Spleen (tissue), 7 donors: ENCODE results near the gene ZNF655.

Experiments
- CTCF ChIP-seq, 11 experiments: fragments of 200-600 bp in 7 of 11; fragments of 450-650 bp in 4 of 11; sonication (generic) in 4 of 11; IDR thresholded peaks in 8 of 11; conservative IDR thresholded peaks in 3 of 11; 1 replicate in 7 of 11; 2 replicates in 4 of 11; pipeline versions ENCODE4 v1.4.0 to v1.8.0; 2016 to 2021; ENCODE audit warnings: antibody characterized with exemption in 11 of 11, inconsistent platforms in 4 of 11, mild to moderate bottlenecking in 1 of 11
- POLR2A ChIP-seq, 3 donors: fragments of 450-650 bp; IDR thresholded peaks; one replicate each; pipeline ENCODE4 v1.5.1; 2017; ENCODE audit warnings: antibody characterized with exemption in 3 of 3, mild to moderate bottlenecking in 1 of 3
- donor health status: DM: no; HTN: no; CAD: no; lungs with moderate emphysema.
- donor health status: DM: no; HTN: no; CAD: no.
- donor health status: DM: no; HTN: no; CAD: no.

GRCh38 chr7:99597762-99598501 is 39.5 kb downstream of the ZNF655 start, which contains the start of gene TMEM225B:
- TF ChIP-seq POLR2A (IDR thresholded peaks at IDR 0.05): no peak
- TF ChIP-seq CTCF (IDR thresholded peaks at IDR 0.05 in 8 of 11, conservative IDR thresholded peaks at IDR 0.05 in 3 of 11): no peak
